22Rv1 (cell line): ENCODE measurements around the gene PLA2G4A.

Source experiments
- CTCF ChIP-seq: fragments of 450-650 bp; IDR thresholded peaks from 2 replicates; pipeline ENCODE4 v1.5.1; 2017; ENCODE audit warnings: mild to moderate bottlenecking
- ZFX ChIP-seq: fragments of 450-650 bp; IDR thresholded peaks from 2 replicates; pipeline ENCODE4 v1.6.1; 2017; ENCODE audit warnings: antibody characterized with exemption, borderline replicate concordance

DNA sequence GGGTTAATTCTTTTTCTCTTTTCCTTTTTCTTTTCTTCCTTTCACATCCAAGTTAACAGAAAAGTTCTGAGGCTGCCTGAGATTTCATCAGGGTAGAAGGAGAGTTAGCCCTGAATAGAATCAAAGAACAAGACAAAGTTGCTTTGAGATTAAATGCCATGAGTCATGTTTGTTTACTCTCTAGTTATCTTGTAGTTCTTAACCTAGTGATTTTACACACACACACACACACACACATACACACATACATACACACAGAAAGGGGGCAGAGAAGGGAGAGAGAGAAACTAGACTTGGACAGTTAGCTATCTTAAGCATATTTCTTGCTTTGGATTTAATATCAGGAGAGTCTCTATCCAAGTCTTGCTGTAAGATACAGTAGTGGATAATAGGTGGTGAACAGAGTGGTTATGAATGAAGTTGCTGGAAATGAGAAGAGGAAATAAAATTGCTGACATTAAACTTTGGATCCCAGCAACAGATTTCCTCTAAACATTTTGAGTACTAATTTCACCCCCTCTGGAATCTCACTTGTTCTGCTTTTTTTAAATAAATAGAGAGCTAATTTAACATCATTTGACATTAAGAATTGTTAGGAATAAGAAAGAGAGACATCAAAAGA is 19.9 kb downstream of the PLA2G4A start:
- TF ChIP-seq CTCF: no peak
- TF ChIP-seq ZFX: no peak
